ENCODE measurements around the gene KIF26B.
"Not testable (repeated sequence)": the region's sequence is repeated elsewhere in the genome, so short reads cannot be mapped to it uniquely, and the experiment has no call there.

The KIF26B gene

DNA sequence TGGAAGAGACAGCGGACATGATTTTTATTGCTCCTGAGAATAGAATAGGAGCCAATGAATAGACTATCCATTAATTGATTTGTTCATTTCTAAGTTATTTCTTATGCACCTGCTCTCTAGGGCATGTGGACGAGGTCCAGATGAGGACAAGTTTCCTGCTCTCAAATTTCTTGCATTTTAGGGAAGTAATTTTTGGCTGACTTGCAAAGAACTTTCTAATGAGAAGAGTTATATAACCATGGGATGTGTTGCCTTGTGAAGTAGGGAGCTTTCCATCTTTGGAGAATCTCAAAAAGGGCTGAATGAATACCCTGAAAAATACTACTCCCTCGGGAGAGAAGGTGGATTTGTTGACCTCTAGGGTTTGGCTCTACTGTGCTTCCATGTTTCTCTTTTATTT is 243.0 kb downstream of the KIF26B start:
- DNase-seq, result no peak

DNA sequence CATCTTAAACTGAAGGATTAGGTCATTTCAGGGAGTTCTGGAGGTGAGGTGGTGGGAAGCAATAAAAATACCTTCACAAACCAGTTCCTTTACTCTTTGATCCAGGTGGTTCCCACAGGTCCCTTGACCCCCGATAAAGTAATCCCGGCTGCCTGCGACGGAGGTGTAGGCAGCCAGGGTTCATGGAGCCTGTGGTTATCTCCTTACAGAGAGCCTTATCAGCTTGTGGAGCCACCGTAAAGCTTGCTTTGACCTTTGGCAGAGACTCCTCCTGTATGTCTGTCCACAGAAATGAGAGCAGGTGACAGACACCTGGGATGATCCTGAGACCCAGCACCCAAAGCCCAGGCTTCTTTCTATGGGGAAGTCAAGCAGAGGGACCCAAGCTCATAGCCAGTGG is 243.4 kb downstream of the KIF26B start:
- DNase-seq, result no peak

DNA sequence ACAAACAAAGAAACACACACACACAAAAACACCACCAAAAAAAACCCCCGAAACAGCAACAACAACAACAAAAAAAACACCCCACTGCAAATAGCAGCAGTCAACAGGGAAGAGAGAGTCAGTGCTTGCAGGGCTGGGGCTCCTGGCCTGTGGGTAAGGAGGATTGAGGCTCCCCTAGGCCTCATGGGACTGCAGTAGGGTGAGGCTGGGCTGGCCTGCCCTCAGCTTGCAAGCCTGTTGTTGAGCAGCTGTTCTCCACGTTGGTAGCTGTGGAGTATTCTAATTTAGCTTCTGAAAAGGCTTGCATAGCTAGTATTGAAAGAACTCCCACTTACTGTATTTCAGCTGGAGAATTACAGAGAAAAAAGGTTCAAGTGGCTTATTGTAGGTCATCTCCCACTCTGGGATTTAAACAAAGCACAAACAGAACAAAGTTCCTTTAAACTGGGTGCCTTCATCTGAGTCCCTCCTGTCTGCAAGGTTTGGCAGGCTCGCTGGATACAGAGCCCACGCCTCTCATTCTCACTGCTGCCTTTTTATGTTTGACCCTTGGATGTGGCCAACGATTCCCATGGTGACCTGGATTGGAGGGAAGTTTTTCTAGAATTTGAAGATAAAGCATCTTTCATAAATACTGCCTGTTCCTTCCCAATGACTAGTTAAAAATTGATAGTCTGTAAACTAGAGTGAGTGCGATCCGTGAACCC is 247.2 kb downstream of the KIF26B start:
- DNase-seq, result no peak

DNA sequence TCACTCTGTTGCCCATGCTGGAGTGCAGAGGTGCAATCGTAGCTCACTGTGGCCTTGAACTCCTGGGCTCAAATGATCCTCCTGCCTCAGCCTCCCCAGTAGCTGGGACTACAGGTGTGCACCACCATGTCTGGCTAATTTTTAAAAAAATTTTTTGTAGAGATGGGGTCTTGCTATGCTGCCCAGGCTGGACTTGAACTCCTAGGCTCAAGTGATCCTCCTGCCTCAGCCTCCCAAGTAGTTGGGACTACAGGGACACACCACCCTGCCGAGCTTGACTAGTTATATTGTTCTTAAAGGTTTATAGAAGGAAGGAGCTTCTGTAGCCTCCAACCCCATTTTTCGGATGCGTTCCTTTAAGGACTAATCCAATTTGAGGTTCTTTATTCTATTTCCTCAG is 248.2 kb downstream of the KIF26B start:
- not testable (repeated sequence) for DNase-seq

DNA sequence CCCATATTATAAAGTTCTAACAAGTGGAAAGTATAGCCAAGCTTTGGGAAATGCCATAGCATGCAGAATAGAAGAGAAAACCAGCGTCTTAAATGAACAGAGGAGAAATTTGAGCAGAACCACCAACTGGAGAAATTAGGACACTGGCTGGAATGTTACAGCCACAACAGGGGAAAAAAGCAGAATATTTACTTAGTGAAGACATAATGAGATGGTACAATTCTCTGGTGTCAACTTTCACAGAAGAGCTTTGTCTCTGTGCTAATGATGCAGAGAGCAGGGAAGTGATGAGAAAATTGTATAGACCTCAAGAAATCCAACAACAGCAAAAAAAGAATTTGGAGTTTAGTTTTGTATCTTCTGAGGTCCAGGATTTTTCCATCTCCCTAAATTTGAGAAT is 249.7 kb downstream of the KIF26B start:
- no peak for DNase-seq

DNA sequence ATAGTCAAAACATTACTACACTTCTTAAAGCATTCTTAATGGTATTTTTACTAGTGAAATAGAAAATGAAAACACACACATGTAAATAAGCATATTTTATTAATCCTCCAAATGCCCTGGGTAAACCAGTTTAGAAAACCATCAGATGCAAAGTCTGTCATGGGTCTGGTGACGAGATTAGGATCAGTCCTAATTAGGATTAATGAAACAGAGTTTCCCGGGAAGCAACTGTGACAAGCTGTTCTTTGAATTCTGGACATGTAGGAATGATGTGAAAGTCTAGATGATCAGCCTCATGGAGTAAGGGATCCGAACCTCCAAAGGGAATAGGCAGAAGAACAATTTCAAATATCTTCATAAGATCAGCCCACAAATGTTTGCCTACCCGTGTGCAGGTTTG is 250.2 kb downstream of the KIF26B start:
- DNase-seq, result no peak

DNA sequence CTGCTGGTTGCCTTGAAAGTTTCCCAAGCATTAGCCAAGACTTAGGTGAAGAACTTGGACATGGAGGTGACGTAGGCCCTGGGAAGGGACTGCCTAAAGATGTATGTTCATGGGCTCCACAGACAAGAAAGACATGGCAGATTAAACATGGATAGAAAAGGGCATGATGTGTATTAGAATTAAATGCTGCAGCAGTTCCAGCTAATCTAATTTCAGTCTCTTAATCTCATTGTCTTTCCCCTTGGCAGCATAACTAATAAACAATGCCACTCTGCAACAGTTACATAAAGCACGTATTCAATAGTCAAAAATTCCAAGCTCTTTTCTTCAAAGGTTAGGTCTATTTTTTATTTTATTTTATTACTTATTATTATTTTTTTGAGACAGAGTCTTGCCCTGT is 251.6 kb downstream of the KIF26B start:
- no peak for DNase-seq

DNA sequence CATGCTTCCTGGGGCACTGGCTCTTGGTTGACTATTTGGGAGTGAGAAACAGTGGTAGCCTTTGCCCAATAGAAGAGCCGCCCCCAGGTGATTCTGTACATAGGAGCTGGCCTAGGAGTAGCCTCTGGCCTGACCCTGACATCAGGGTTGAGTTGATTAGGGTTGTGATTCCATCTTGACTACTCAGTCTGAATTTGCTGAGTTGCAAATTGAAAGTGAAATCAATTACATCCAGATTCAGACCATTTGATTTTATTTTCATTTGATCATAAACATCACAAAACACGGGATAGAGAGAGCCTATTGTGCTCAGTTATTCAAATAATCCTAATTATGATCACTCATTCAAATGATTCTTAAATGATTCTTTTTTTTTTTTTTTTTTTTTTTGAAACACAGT is 253.2 kb downstream of the KIF26B start:
- DNase-seq, result no peak

DNA sequence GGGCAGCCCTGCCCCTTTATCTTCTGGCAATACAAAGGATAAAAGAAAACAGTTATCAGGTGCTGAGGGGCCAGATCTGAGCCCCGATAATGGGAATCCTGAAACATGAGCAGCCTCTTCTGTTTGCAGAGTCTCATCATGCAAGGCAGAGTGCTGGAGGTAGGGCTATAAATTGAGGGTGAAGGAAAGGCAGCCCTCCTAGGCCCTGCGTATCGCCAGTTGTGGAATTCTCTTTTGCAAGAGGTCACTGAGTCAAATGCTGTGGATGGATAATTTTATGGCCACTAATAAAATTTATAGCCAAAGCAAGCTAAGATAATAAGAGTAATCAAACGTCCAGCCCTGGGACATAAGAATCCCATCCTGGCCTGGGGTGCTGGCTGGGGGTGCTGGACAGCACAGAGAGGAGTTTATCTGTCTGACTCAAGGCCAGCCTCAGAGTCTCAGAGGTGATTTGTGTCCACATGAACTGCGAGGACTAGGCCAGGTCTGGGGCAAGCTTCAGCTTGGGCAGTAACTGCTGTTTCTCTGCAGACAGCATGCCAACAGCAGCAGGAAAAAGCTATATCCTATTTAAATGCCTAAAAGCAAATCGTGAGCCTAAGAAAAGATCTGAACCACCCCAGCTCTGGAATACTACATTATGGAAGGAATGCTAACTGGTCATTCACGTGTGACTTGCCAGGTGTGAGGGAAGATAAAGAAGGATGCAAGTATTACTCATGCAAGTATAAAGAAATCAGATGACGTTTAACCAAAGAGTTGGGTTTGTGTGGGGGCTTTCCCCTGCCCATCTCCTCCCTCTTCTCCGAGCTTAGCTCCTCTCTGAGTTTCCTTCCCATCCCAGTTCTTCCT is 254.8 kb downstream of the KIF26B start:
- DNase-seq, result no peak

DNA sequence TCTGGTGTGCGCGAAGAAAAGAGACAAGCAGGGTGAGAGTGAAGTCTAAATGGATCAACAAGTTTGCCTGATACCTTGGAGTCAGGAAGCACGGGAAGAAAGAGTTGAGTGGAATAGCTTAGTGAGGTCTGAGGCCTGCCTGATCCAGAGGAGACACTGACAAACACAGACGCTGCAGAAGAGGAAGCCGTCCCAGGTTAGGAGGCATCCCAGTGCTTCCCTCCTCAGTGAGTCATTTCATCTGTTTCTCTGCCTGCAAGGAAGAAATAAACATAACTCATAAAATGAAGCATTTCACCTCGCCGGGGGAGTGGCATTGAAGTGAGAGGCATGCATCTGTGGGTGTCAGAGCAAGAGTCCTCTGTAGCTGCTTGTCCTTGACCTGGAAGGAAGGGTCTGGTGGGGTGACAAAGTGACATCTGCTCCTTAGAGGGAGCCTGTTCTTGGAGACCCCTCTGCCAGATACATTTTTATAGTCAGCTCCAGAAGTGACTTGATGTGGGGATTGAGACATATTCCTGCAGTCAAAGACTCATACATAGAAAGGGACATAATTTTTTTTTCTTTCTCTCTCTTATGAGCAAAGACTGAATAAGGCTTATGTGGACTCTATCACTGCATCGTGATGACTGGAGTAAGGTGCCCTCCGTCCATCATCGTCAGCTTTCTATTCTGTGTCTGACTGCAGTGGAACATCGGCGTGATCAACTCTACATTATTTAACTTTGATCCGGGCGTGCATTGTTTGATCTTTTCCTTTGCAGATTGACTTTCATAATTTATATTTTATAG is 256.7 kb downstream of the KIF26B start:
- no peak for DNase-seq

DNA sequence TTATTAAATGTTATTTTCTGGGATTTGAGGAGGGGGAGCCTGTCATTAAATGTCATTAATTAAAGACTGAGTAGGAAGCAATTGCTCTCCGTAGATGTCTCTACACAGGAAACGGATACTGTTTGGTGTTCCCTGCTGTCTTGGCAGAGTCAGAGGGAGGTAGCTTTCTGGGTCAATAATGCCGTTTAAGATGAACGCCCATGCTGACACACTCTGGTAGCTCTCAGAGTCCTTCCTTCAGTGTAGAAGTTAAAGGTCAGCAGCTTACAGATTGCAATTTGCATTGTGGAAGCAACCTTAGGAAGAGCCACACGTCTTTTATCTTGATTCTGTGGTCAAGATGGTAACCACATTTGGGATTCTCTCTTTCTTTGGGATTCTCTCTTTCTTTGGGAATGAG is 257.5 kb downstream of the KIF26B start:
- DNase-seq, result no peak

DNA sequence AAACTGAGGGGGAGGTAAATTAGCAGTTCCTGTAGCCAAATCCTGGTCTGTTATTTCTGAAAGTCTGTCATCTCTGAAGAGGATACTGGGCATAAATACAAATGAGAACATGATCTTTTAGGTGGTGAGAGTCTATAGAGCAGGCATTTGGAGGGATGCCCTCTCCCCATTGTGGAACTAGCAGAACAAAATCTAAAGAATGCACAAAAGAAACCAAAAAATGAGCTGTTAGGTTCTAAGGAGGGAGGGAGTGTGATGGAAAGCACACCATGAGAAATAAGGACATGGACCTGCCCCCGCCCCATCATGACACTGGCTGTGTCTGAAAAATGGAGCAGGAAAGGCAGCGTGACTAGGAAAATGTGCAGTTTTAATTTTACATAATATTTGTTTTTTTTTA is 262.0 kb downstream of the KIF26B start:
- DNase-seq, result no peak

DNA sequence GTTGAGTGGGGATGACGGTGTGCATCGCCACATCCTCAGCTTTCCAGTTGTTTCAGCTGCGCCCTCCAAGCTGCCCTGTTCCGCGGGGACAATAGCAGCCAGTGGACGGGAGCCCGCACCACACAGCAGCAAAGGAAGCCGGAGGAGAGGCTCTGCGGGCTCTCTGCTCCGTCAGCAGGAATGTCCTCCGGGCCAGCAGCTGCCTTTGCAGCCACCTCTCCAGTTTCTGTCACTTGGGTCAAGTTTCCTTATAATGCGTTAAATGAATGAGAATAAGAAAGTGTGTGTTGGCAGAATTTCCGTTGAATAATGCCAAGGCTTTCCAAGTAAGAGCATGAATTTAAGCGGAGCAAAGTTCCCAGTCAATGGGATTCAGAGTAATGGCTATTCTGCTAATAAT is 263.3 kb downstream of the KIF26B start:
- no peak for DNase-seq

DNA sequence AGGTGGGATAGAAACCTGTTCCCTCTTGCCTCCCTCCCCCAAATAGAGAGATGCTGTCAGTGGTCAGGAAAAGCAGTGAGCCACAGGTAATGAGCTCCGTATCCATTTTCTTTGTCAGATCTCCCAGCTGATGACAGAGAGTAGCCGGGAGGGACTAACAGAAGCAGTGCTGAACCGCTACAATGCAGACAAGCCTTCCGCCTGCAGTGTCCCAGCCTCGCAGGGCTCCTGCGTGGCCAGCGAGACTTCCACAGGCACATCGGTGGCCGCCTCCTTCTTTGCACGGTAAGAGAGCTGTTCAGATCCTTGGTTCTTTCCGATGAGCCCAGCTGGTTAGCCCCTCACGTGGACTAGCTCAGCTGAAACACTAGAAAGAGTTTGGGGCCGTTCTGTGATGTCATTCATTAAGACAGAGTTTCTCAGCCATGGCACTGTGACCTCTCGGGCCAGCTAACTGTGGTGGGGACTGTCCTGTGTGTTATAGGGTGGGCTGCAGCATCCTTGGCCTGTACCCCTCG is 264.7 kb downstream of the KIF26B start:
- DNase-seq, result no peak

DNA sequence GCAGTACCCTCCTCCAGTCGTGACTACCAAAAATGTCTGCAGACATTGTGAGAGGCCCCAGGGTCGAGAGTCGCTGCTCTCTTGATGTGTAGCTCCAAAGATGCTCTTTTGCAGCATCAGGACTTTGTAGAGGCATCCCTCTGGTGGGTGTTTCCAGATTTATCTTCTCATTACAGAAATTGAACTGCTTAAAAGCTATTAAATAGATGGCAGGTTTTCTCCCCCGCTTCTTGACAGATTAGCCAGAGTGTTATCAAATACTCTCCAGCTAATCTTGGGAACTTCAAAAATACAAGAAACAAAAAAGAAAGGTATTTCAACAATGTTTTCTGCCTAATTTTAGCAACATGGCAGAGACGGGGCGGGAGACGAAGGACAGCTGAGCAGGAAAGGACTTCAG is 265.2 kb downstream of the KIF26B start:
- no peak for DNase-seq

DNA sequence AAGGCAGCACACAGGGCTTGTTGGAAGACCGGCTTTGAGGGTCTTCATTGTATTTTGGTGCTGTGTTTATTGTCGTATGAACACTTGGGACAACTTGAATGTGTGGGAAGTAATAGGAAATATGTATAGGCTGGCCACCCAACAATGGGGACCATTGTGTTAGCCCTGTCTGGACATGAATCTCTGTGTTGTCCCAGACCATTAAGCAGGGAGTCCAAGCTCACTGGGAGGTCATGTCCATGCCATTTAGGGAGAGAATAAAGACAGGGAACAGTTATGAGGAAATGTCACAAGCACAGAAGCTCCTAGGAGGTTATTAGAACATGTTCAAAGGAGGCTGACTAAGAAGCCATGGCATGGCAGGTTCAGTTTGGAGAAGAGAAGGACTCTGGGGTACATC is 266.1 kb downstream of the KIF26B start:
- no peak for DNase-seq

DNA sequence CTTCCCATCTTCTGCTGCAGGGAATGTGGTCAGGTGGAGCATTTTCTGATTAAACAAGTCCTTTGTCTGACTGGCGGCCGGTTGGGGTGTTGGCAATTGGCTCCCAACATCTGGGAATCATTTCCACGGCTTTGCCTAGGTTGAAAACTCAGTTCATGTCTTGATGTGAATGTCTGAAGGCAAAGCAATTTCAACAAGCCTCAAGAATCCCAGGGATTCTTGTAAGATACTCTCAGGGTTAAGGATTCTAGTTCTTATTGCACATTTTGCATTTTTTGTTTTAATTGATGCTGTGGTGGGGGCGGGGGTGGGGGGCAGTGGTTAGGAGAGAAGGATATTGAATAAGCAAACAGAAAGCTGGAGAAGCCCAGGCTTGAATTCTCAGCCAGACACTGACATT is 273.9 kb downstream of the KIF26B start:
- no peak for DNase-seq

DNA sequence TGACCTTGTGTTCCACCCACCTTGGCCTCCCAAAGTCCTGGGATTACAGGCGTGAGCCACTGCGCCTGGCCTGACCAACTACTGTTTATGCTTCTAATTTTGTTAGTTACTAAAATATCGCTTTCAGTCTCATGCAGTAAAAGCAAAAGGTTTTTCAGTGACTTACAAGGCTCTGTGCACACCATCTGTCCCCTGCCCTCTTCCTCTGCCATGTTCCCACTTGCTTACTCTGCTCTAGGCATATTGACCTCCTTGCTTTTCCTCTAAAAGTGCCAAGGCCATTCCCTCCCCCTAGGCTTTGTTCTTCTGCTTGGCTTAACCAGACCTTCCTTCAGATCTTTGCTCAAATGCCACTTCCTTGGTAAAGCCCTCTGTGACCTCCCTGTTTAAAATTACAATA is 276.9 kb downstream of the KIF26B start:
- no peak for DNase-seq

DNA sequence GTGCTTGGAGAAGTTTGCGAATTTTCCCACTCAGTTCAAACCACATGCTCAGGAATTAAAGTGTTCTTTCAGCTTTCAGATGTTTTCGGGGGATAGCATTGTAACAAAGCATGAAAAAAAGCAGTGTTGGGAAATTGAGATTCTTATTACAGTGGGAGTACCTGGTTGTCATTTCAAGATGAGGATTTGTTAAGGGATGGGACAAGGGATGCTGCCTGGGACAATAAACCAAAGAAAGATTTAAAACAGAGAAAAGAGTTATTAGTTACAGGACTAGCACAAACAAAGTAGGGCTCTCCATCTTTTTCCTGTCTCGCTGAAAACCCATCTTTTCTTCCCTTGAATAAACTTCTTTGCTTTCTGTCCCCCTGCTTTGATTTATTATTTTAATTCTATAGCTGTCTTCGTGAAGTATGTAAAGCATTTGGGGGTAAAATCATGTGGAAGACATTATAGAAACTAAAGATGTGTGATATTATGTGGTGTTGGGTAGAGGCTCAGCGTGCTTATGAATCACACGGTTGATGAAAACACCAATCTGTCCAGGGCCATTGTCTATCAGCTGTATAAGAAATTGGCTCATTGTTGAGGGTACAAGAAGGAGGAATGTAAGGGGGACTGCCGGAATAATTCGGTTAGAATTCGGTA is 277.6 kb downstream of the KIF26B start:
- no peak for DNase-seq

DNA sequence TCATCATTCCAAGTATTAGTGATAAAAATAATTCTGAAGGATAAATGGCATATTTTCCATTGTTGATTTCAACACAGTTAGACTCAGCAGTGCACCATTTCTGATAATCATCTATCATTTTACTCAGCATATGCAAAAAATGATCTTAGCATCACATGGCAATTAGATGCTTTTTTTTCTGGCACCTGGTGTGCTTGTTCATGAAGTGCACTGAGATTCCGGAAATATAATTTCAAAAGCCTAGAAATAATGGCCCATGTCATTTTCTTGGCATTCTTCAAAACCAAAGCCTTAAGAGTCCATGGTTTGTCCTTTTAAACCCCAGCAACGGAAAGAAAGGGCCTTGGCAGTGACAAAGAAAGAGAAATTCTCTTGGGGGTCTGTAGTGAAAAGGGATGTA is 278.8 kb downstream of the KIF26B start:
- no peak for DNase-seq

DNA sequence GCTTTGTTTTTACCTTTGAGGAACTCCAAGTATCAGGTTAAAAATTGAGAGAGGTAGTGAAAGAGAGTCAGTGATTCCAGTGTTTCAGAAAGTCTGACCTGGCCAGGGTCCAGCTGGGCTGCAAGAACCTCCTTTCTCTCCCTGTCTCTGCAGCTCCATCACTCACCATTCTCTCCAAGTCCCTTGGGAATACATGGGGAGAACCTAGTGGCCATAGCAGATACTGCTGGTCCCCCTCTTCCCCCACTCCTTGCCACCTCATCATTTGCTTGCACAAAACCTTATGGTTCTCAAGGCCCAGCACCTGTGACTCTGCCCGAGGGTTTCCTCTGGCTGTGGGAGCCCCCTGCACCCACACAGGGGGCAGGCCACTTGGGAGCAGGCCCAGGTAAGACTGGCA is 279.5 kb downstream of the KIF26B start:
- no peak for DNase-seq

DNA sequence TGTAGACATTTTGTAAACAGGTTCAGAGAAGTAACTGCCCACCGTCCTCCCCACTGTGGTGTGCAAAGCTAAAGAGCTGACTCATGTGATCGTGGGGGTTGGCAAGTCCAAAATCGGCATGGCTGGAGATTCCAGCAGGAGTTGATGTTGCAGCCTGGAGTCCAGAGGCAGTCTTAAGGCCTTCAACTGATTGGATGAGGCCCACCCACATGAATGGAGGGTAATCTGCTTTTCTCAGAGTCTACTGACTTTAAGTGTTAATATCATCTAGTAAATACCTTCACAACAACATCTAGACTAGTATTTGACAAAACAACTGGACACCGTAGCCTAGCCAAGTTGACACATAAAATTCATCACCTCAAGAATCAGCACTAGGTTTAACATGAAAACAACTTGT is 281.6 kb downstream of the KIF26B start:
- no peak for DNase-seq

All from stimulated activated CD8-positive, alpha-beta memory T cell treated with anti-CD3 and anti-CD28 coated beads, Interleukin-4, amount 100 ng/mL, for 48 hours (primary cell).